AG04449 (cell line): ENCODE results near the gene RBPMS2.

Source experiments
- CTCF ChIA-PET: fragments of 350-600 bp; formaldehyde crosslinking; extraction: SDS; loops from one replicate; lab custom pipeline; 2021; ENCODE audit warnings: antibody characterized with exemption; lab: Yijun Ruan, JAX
- POLR2A ChIA-PET: fragments of 400-600, 350-600 bp; formaldehyde crosslinking; extraction: SDS; loops from one replicate; lab custom pipeline; 2020; ENCODE audit warnings: antibody characterized with exemption, inconsistent platforms; lab: Yijun Ruan, JAX
- DNase-seq: peaks from one replicate; pipeline ENCODE4 v3.0.0-alpha.2; 2010; ENCODE audit warnings: low read depth, low spot score
- H3K4me3 ChIP-seq: 2 replicates; pipeline ENCODE4 v1.5.1; 2011; ENCODE audit warnings: low read depth, mild to moderate bottlenecking, control low read depth, low read length
- TF ChIP-seq, protein P1 (sequence below): IDR thresholded peaks from one replicate; pipeline ENCODE4 v1.5.1; 2011; ENCODE audit warnings: mild to moderate bottlenecking, moderate library complexity, low read length, control low read depth, inconsistent platforms; ENCODE audit not compliant: insufficient read depth; ENCODE audit errors: missing control alignments

Gene RBPMS2

GRCh38 chr15:64717130-64717529 is 58.3 kb downstream of the RBPMS2 start:
- H3K4me3 ChIP-seq = no peak overlapping the region
- DNase-seq = no peak
- POLR2A ChIA-PET = no interaction called here
- CTCF ChIA-PET = interaction anchor here (0.7 to 25.3 kb wide), 5 partner anchors 13 to 93 kb away, joined by 3 to 690 read pairs (median 4); no protein-coding TSS in a partner anchor
- TF ChIP-seq, protein P1, sequence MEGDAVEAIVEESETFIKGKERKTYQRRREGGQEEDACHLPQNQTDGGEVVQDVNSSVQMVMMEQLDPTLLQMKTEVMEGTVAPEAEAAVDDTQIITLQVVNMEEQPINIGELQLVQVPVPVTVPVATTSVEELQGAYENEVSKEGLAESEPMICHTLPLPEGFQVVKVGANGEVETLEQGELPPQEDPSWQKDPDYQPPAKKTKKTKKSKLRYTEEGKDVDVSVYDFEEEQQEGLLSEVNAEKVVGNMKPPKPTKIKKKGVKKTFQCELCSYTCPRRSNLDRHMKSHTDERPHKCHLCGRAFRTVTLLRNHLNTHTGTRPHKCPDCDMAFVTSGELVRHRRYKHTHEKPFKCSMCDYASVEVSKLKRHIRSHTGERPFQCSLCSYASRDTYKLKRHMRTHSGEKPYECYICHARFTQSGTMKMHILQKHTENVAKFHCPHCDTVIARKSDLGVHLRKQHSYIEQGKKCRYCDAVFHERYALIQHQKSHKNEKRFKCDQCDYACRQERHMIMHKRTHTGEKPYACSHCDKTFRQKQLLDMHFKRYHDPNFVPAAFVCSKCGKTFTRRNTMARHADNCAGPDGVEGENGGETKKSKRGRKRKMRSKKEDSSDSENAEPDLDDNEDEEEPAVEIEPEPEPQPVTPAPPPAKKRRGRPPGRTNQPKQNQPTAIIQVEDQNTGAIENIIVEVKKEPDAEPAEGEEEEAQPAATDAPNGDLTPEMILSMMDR = no peak

- ChIA-PET CTCF (interaction anchor here (0.7 to 25.3 kb wide), 4 partner anchors 14 to 94 kb away, joined by 3 to 690 read pairs (median 52); no protein-coding TSS in a partner anchor), POLR2A (no interaction called here)
- H3K4me3 ChIP-seq = no peak overlapping the region
- TF ChIP-seq, protein P1 = no peak
- DNase-seq = no peak
These were observed 58.9 kb downstream of the RBPMS2 start for GRCh38 chr15:64716452-64716851.

GRCh38 chr15:64713592-64713991 is 61.8 kb downstream of the RBPMS2 start:
- ChIA-PET POLR2A (no interaction called here), CTCF (interaction anchor here (2.0 kb wide), 1 partner anchor 14 kb away, joined by 15 read pairs; no protein-coding TSS in a partner anchor)
- DNase-seq = no peak
- TF ChIP-seq, protein P1 = no peak
- no peak overlapping the region for H3K4me3 ChIP-seq

DNA sequence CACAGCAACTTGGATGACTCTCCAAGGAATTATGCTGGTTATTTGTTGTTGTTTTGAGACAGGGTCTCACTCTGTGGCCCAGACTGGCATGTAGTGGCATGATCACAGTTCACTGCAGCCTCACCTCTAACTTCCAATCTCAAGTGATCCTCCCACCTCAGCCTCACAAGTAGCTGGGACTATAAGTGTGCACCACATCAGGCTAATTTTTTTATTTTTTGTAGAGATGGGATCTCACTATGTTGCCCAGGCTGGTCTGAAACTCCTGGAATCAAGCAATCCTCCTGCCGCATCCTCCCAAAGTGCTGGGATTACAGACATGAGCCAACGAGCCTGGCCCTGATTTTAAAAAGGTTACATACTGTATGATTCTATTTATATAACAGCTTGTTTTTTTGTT is 63.0 kb downstream of the RBPMS2 start:
- TF ChIP-seq, protein P1 = no peak
- ChIA-PET CTCF (interaction anchor here (0.8 to 2.0 kb wide), 4 partner anchors 16 to 20 kb away, joined by 3 to 15 read pairs (median 5); no protein-coding TSS in a partner anchor), POLR2A (interaction anchor here (0.5 kb wide), 1 partner anchor 277 kb away, joined by 3 read pairs; no protein-coding TSS in a partner anchor)
- DNase-seq = no peak
- H3K4me3 ChIP-seq = no peak overlapping the region

DNA sequence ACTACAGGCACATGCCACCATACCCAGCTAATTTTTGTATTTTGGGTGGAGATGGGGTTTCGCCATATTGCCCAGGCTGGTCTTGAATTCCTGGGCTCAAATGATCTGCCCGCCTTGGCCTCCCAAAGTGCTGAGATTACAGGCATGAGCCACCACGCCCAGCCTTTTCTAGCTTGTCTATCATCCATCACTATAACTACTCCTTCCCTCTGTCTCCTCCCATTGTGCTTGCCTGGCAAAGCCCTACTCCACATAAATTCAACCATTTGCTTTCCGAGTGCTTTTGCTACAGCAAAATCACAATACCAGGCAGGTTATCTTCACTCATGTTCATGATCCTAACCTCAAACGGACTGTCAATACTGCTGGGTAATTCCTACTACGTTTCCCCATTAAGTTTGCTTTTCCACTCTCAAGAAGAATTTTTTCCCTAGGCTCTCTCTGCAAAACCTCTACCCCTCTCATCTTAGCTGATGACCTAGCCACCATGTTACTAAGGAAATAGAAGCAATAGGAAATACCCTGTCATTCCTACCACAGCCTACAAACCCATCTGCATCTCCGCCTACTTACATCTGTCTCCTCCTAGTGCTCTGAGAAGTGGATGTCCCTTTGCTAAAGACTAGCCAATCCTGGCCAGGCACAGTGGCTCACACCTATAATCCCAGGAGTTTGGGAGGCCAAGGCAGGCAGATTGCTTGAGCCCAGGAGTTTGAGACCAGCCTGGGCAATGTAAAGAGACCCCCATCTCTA is 64.5 kb downstream of the RBPMS2 start:
- TF ChIP-seq, protein P1 = no peak
- ChIA-PET CTCF (interaction anchor here (0.8 to 1.1 kb wide), 2 partner anchors 17 to 24 kb away, joined by 3 to 4 read pairs; no protein-coding TSS in a partner anchor), POLR2A (interaction anchor here (0.6 kb wide), 1 partner anchor 317 kb away, joined by 4 read pairs; no protein-coding TSS in a partner anchor)
- no peak for DNase-seq
- H3K4me3 ChIP-seq = no peak overlapping the region

DNA sequence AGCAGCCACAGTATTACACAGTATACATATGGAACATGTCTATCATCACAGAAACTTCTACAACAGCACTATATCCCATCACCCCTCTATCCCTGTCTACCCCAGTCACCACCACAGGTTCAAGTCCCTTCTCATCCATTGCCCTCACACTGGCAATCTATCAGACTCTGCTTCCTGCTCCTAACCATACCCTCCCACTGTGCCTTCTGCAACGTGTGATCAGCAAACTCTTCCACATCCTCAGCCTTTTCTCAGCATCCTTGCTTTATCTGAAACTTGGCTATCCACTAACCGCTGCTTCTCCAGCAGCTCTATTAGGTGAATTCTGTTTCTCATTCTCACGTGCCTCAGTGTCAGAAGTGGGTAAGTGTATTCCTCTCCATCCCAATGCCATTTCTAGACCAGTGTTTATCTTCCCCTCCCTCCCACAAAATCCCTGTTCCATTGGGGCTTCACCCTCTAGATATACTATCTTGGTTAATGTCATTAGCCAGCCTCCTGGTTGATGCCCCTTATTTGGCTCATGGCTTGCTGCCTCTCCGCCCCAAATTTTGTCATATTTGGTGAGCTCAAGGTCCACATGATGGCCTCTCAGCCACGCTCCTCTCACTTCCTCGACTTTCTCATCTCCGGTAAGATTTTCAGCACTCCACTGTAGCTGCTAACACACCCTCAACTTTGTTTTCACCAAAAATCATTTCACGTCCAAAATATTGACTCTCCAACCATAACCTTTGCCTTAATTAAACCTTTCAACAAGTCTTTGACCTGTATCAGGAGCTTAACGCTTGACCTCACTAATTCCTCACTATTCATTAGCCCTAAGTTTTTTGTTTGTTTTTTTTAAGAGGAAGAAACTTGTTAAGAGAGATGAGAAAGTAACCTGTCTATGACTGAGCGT is 69.1 kb downstream of the RBPMS2 start:
- TF ChIP-seq, protein P1 = no peak
- ChIA-PET POLR2A (no interaction called here), CTCF (interaction anchor here (0.7 to 6.3 kb wide), 3 partner anchors 17 to 23 kb away, joined by 3 to 40 read pairs (median 6); no protein-coding TSS in a partner anchor)

More for the DNA sequence above, 69.1 kb downstream of the RBPMS2 start:
- no peak for DNase-seq
- H3K4me3 ChIP-seq = no peak overlapping the region
